Measurements from ENCODE around the gene SKAP1. TPM values are rescaled to one million over a fixed set of nuclear protein-coding genes. Genes with fewer than 3 reads are reported as not detected.
"Not testable (repeated sequence)": the region's sequence is repeated elsewhere in the genome, so short reads cannot be mapped to it uniquely, and the experiment has no call there.

SKAP1 gene
- total RNA-seq, 1 experiment from 2014 or later, result not detected

GRCh38 chr17:48328457-48328856 lies 101.6 kb downstream of the SKAP1 start:
- DNase-seq (ENCODE audit: low spot score), result no peak

DNA sequence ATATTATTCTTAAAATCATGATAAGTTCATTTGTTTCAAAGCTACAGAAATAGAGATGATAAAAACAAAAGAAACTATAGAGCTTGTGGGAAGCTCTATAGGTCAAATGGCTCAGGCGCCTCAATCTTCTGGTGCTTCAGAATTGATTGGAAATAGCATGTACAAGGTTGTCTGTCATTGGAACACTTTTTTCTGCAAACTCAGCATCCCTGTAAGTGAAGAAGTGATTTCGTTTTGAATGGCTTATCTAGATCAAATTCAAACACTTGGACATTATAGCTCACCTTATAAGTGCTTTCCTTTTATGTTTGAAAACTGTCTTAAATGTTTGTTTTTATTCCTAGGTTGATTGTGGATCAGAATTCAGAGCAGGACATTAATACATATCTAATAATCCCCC lies 103.7 kb downstream of the SKAP1 start:
- DNase-seq (ENCODE audit: low spot score), result no peak

DNA sequence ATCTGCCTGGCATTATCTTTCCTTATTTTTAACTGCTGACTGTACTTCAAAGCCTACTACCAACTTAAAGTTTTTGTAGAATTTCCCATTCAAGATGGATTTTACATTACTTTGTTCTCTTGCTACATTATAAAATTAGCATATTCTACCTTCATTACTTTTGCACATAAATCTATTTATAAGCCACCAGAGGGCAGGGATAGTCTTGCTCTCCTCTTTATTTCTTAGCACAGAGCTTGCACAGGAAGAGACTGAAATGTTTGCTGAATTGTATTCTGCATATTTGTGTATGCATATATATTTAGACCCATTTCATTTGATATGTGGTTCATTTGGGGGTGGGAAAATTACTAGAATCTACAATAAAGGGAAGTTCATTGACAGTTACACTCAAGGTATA lies 108.0 kb downstream of the SKAP1 start:
- DNase-seq (ENCODE audit: low spot score), result peak; percentile 40

DNA sequence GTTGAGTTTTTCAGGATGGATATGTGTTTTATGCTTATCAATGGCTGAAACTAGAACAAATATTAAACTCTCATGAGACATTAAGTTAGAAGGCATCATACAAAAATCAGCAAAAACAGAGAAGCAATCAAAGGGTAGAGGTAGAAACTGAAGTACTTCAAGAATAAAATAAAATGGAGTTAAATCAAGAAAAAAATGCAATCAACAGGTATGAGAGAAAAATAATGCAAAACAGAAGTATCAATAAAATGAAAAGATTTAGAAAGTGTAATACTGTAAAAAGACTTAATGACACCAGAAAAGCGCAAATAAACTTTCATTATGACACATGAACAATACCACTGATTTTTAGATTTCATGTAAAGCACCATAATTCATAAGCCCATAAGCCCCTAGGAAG lies 112.3 kb downstream of the SKAP1 start:
- no peak for DNase-seq (ENCODE audit: low spot score)

GRCh38 chr17:48314716-48315115 lies 115.3 kb downstream of the SKAP1 start:
- no peak for DNase-seq (ENCODE audit: low spot score)

DNA sequence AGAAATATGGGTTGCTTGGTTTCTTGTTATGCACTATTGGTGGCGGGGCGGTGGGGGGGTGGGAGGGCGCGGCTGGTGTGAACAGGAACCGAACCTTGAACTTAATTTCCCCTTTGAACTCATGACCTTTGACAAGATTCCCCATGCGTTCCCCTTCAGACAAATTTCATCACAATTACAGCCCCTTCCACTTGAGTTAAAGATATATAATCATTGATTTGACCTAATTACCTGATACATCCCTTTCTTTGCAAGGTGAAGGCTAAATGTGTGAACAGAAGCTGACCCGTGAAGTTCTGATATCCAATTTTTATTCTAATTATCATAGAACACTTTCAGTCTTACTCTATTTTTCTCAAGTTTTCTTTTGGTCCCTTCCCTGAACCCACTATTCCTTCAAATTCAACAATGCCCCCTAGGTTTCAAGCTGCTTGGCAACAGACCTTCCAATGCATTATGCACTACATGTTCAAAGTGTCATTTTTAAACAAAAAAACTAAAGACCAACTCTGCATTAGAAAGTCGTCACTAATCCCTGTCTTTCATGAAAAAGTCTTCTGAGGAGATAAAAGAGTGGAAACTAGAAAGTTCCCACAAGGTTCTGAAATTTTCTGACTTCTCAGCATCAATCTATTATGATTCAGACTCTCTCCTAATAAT lies 116.8 kb downstream of the SKAP1 start:
- no peak for DNase-seq (ENCODE audit: low spot score)

DNA sequence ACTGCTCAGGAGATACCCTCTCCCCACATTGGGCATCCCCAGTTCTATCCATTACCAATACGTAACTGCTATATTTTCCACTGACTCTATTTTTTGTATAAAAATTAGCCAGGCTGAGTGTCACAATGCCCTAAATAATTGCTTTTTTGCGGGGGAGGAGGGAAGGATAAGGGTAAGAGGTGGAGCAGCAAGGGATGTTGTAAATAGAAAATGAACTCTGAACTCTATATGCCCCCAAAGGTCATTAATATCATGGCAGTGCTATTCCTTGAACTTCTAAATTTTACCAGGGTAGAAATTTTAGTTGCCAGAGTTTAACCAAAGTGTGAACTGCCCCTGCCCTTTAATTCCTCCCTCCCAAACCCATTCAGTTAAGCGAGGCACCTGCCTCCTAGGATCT lies 118.7 kb downstream of the SKAP1 start:
- no peak for DNase-seq (ENCODE audit: low spot score)

- no peak for DNase-seq (ENCODE audit: low spot score)
These were observed 119.2 kb downstream of the SKAP1 start for GRCh38 chr17:48310748-48311213.

DNA sequence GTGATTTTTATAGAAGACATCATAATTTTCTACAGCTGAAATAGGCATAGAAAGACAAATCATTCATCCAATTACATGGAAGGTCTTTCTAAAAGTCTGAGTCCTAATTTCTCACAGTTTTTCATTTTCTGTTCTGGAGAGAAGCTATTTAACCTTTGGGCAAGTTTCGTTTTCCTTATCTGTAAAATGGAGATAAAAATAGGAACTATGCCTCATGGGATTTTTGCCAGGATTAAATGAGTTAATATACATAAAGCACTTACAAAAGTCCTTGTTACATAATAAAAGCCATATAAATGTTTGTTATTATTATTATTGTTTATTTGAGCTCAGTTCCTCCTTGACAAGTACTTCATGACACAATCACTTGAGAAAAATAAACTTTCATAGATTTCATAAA lies 121.4 kb downstream of the SKAP1 start:
- no peak for DNase-seq (ENCODE audit: low spot score)

DNA sequence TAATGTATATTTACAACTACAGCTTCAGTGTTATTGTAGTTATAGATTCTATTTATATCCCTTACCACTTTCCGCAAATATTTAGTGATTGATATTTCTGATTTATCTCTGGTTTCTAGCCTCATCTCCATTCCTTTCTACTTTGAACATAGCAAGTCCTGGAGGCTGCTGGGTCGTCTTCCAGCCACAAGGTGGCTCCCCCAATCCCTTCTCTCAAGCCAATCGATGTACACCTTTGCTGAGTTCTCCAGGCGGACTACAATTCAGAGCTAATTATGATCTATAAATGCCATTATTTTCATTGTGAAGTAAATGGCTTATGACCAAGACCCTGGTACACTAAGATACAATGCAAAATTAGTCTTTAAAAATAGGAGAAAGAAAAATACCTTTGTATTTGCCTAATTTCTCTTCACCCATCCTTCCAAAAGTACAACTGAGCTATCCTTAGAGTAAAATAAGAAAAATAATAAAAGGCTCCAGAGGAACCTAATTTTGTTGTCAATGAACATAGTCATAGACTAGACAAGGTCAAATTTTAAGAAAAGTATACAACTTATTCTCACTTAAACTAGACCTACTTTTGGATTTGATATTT lies 122.1 kb downstream of the SKAP1 start:
- DNase-seq (ENCODE audit: low spot score), result peak; percentile 64

DNA sequence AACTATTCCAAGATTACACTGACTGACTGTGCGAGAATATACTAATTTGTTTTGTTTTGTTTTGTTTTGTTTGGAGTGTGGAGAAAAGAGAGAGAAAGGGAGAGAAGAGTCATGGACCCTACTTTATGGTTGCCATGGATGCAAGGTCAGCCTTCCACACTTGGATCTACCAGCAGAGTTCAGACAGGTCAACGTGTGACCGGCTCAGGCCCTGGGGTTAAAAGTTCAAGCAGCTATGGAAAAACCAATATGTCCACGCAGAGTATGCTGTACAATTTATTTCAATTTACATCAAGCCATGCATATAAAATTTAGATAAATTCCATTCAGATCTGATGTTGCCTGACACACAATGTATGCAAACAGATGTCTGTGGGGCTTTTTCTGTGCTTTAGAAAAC lies 122.8 kb downstream of the SKAP1 start:
- DNase-seq (ENCODE audit: low spot score), result no peak

- no peak for DNase-seq (ENCODE audit: low spot score)
These were observed 129.0 kb downstream of the SKAP1 start for GRCh38 chr17:48301002-48301401.

DNA sequence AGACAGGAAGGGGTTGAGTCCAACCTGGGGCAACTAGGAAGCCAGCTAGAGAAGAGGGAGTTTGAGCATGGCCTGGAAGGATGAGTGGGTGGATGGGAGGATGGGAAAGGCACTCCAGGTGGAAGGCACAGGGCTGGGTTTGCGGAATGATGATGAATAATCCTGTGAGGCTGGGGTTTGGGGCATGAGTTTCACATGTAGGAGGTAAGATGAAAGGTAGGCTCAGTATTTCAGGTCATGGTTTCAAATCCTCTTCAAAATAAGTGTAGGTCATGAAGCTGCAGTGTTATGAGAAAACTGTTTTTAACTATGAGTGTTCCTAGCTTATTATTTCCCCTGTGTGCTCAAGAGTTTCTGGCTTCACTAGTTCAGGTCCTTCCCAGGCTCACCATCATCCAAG lies 130.3 kb downstream of the SKAP1 start:
- DNase-seq (ENCODE audit: low spot score), result no peak

DNA sequence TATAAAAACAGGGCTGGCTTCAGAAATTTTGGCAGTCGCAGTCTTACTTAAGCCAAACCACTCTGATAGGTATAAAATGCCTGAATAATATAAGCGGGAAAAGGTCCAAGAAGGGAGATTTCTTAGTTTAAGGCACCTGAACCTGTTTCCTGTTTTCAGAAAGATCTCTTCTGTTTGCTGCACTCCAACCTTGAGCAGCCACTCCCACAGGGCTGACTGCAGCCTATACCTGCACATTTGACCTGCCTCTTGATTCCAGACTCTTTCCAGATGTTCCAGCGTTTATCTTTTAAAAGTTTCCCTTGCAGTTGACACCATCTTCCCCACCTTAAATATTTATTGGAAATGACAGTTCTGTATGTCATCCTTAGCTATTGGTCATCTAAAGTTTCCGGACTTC lies 132.2 kb downstream of the SKAP1 start:
- no peak for DNase-seq (ENCODE audit: low spot score)

GRCh38 chr17:48296453-48296852 lies 133.6 kb downstream of the SKAP1 start:
- DNase-seq (ENCODE audit: low spot score), result no peak

- DNase-seq (ENCODE audit: low spot score), result peak; percentile 21
These were observed 134.4 kb downstream of the SKAP1 start for GRCh38 chr17:48295362-48296288.

- no peak for DNase-seq (ENCODE audit: low spot score)
These were observed 135.1 kb downstream of the SKAP1 start for GRCh38 chr17:48294806-48295361.

DNA sequence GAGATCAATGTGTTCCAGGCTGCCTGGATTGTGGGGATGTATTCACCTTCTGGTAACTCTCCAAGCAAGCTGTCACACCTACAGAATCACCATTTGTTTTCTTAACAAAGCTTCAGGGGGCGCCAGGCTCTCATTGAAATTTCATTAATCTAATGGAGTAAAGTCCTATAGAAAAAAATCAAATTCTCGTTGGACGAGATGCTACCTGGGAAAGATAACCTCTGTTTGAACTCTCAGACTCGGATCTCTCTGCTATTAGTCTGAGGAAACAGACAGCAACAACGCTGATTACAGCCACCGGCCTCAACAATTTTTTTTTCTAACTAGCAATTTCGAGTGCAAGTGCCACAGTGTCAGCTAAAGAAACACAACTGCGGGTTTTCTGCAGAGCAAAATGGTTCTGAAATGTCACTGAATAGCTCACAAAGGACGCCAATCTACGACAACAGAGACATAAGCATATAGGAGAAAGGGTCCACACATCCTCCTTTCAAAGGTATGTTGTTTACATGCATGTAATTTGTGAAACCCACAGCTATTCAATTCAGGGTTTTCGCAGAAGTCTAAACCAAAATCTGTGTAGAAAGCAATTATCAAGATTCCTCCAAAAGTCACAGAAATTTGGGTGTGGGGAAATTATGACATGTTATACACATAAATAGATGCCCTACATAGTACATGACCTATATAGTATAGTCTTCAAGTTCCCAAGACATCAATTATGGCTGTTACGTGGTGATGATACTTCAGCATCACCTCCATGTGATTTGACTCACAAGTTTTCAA lies 135.8 kb downstream of the SKAP1 start:
- DNase-seq (ENCODE audit: low spot score), result no peak

DNA sequence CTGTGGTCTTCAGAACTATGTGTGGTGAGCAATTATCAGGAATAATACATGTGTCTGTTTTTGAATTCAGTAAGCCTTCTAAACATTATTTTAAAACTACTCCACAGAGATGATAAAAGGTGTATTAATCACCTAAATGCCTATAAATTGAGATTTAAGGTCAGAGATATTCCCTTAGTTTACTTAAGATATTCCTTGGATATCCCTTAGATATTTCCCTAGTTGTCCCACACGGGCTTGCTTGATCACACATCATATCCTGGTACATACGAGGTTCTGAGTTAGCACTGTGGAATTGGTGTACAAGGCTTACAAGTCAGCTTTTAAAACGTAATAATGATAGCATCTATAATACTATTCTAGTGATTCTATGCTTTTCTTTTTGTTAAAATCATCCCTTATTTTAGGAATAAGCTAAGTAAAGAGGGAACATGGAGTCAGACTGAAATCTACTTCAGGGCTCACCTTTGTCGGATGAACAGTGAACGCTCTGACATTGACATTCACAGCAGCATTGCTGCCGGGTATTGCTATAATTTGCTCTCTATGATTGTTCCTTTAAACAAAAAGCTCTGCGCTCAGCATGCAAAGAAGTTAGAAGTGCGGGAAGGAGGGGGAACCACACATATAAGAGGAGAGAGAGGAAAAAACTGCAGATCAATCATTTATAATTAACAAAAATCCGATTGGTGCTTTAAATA lies 136.5 kb downstream of the SKAP1 start:
- DNase-seq (ENCODE audit: low spot score), result no peak

DNA sequence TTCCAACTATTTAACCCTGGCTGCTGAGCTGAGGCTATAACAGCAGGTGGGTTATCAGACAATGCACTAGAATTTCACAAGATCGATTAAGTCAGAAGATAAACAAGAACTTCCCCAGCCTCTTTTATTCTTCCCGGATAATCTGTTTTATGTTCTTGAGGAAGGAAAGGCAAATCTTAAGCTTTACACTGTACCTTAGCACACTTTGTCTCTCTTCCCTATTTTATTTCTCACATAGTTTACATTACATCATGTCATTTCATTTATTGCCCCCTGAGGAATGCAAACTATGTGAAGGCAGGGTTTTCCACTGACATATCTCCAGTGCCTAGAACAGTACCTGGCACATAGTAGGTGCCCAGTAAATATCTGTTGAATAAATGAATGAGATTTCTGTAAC lies 139.6 kb downstream of the SKAP1 start:
- no peak for DNase-seq (ENCODE audit: low spot score)

GRCh38 chr17:48286917-48287316 lies 143.1 kb downstream of the SKAP1 start:
- not testable (repeated sequence) for DNase-seq (ENCODE audit: low spot score)
